Gastroesophageal sphincter (tissue), 4 donors: ENCODE results near the gene PTCH2. TPM values are rescaled to one million over a fixed set of nuclear protein-coding genes. Genes with fewer than 3 reads are reported as not detected.

Experiments used
- ATAC-seq: fragments of 150-250 bp; one replicate; pipeline ENCODE4 v1.9.1; 2016; ENCODE audit warnings: mild to moderate bottlenecking, moderate library complexity
- H3K27ac ChIP-seq, 4 donors: fragments of 200-600 bp; sonication (generic) in 3 of 4; 1 replicate in 3 of 4; 2 replicates in 1 of 4; pipeline ENCODE4 v1.5.1; 2016 to 2019
- H3K27me3 ChIP-seq: fragments of 200-600 bp; sonication (generic); one replicate; pipeline ENCODE4 v1.5.1; 2019
- H3K36me3 ChIP-seq, 2 donors: fragments of 200-600 bp; sonication (generic); one replicate each; pipeline ENCODE4 v1.5.1; 2019; ENCODE audit warnings: control low read depth in 1 of 2
- H3K4me1 ChIP-seq, 3 donors: fragments of 200-600 bp; sonication (generic); 1 replicate in 2 of 3; 2 replicates in 1 of 3; pipeline ENCODE4 v1.5.1; 2016 to 2019; ENCODE audit warnings: control low read depth in 2 of 3
- H3K4me3 ChIP-seq, 2 donors: fragments of 200-600 bp; sonication (generic); one replicate each; pipeline ENCODE4 v1.5.1; 2019; ENCODE audit warnings: mild to moderate bottlenecking in 1 of 2, moderate library complexity in 1 of 2
- H3K9me3 ChIP-seq, 3 donors: fragments of 200-600 bp; sonication (generic); one replicate each; pipeline ENCODE4 v1.5.1; 2017 to 2019; ENCODE audit warnings: control low read depth in 2 of 3
- EP300 ChIP-seq: sonication (generic); formaldehyde crosslinking; IDR thresholded peaks from one replicate; pipeline ENCODE4 v1.6.1; 2017; ENCODE audit warnings: antibody characterized with exemption, mild to moderate bottlenecking
- POLR2A ChIP-seq, 2 donors: fragments of 450-650 bp; IDR thresholded peaks; one replicate each; pipeline ENCODE4 v1.6.1; 2017; ENCODE audit warnings: antibody characterized with exemption in 2 of 2, mild to moderate bottlenecking in 2 of 2, moderate library complexity in 1 of 2
- POLR2AphosphoS5 ChIP-seq: sonication (generic); formaldehyde crosslinking; IDR thresholded peaks from one replicate; pipeline ENCODE4 v1.6.1; 2017; ENCODE audit warnings: antibody characterized with exemption
- WGBS, 2 donors: methylation state at CpG; one replicate each; pipeline ENCODE4 v1.1.5; 2018; ENCODE audit warnings: low coverage in 1 of 2; 5-methylcytosine and 5-hydroxymethylcytosine counted together
- total RNA-seq, 4 donors: library from RNA; depleted of rRNA; stranded (reverse); fragments of >200 nt; gene quantifications; one replicate each; pipeline ENCODE4 v1.1.0, GENCODE V29; 2016
- TF ChIP-seq, protein P1 (sequence below), 4 experiments: fragments of 200-600 bp in 2 of 4; fragments of 450-650 bp in 2 of 4; sonication (generic) in 1 of 4; IDR thresholded peaks; one replicate each; pipeline ENCODE4 v1.5.1; 2017 to 2019; ENCODE audit warnings: antibody characterized with exemption in 4 of 4, mild to moderate bottlenecking in 2 of 4, moderate library complexity in 2 of 4

The PTCH2 gene
- total RNA-seq, 4 donors from 2014 or later, result 0.54 to 1.9 (median 1.1) TPM

DNA sequence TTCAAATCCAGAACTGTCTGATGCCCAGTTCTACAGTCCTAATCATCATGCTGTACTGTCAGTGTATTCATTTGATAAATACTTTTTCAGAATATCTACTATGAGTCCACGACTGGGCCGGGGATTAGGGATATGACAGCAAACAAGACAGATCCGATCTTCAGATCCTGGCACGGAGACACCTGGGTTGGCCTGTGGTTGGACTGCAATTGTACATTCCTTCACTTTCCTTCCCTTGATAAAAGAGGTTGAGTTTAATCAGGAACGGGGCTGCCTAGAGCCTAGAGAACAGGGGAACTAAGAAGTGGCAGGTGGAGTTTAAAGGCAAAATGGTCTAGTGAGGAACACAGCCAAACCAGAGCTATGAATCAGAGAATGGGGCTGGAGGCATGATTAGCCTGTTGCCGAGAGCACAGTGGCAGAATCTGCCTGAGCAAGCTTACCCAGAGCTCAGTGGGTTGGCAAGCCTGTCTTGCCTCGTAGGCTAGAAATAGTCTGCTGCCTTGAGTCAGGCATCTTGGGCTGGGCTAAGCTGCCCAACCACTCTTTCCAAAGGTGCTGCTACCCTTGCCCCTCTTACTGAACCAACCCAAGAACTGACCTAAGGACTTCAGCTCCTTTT is 38.1 kb upstream of the PTCH2 start:
- H3K4me1 ChIP-seq, result peaks cover 0 to 14% (median 0%) of the 10 kb centered on the region in 3 donors
- ATAC-seq, result no peak
- H3K9me3 ChIP-seq, result no peaks in the 10 kb centered on the region
- no peak overlapping the region for H3K27ac ChIP-seq
- no peak for TF ChIP-seq EP300
- TF ChIP-seq, protein P1, sequence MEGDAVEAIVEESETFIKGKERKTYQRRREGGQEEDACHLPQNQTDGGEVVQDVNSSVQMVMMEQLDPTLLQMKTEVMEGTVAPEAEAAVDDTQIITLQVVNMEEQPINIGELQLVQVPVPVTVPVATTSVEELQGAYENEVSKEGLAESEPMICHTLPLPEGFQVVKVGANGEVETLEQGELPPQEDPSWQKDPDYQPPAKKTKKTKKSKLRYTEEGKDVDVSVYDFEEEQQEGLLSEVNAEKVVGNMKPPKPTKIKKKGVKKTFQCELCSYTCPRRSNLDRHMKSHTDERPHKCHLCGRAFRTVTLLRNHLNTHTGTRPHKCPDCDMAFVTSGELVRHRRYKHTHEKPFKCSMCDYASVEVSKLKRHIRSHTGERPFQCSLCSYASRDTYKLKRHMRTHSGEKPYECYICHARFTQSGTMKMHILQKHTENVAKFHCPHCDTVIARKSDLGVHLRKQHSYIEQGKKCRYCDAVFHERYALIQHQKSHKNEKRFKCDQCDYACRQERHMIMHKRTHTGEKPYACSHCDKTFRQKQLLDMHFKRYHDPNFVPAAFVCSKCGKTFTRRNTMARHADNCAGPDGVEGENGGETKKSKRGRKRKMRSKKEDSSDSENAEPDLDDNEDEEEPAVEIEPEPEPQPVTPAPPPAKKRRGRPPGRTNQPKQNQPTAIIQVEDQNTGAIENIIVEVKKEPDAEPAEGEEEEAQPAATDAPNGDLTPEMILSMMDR (IDR thresholded peaks at IDR 0.05), result no peak
- H3K27me3 ChIP-seq, result no peaks in the 10 kb centered on the region
- H3K36me3 ChIP-seq, result peaks cover 0 to 48% of the 10 kb centered on the region in 2 donors
- 58 to 81% methylated on average over 3 to 7 of the region's 7 CpGs for WGBS, 2 donors
- no peak overlapping the region for H3K4me3 ChIP-seq

DNA sequence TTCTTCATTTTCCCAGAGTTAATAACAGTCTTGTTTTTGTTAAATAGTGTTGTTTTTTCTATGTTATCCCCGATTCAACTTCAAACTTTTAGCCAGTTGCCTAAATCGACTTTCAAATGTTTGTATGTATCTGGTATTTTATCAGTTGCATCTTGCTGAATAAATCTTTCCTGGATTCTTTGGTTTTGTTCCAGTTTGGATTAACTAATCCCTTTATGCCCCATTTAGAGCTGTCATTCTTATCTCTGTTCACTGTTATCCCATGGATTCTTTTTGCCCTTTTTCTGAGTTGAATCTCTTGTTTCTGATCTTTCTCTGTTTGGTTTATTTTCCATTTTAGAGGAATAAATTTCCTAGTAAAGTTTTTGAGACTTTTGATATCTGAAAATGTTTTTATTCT is 31.1 kb upstream of the PTCH2 start:
- ATAC-seq, result no peak
- 65 to 82% methylated on average over 2 of the region's 2 CpGs for WGBS, 2 donors
- TF ChIP-seq, protein P1 (IDR thresholded peaks at IDR 0.05), result no peak
- TF ChIP-seq POLR2AphosphoS5 (no peak), EP300 (no peak), POLR2A (IDR thresholded peaks at IDR 0.05) (no peak)
- no peaks in the 10 kb centered on the region for H3K4me1 ChIP-seq
- H3K4me3 ChIP-seq, result no peak overlapping the region
- H3K36me3 ChIP-seq, result peaks cover 0 to 74% of the 10 kb centered on the region in 2 donors
- H3K27ac ChIP-seq, result no peak overlapping the region
- no peaks in the 10 kb centered on the region for H3K27me3 ChIP-seq
- H3K9me3 ChIP-seq, result no peaks in the 10 kb centered on the region

DNA sequence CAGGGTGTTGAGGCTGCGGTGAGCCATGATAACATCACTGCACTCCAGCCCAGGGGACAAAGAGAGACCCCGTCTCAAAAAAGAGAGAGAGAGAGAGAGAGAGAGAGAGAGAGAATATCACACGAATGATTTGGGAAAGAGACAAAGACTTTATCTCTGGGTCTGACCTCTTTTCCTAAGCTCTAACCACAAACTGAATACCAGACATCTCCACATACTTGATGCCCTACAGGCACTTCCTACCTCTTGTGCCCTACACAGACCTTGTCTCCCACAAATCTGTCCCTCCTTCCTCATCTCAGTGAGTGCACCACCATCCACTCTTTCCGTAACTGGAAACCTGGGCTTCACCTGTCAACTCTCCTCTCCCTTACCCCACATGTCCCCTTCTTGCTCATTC is 27.0 kb upstream of the PTCH2 start:
- TF ChIP-seq EP300, result no peak
- no peak for ATAC-seq
- no peaks in the 10 kb centered on the region for H3K9me3 ChIP-seq
- no peaks in the 10 kb centered on the region for H3K4me1 ChIP-seq
- H3K27ac ChIP-seq, result no peak overlapping the region
- WGBS, 2 donors, result 75 to 83% methylated on average over 3 to 4 of the region's 4 CpGs
- no peaks in the 10 kb centered on the region for H3K27me3 ChIP-seq
- peaks cover 0 to 78% of the 10 kb centered on the region in 2 donors for H3K36me3 ChIP-seq
- H3K4me3 ChIP-seq, result no peak overlapping the region

DNA sequence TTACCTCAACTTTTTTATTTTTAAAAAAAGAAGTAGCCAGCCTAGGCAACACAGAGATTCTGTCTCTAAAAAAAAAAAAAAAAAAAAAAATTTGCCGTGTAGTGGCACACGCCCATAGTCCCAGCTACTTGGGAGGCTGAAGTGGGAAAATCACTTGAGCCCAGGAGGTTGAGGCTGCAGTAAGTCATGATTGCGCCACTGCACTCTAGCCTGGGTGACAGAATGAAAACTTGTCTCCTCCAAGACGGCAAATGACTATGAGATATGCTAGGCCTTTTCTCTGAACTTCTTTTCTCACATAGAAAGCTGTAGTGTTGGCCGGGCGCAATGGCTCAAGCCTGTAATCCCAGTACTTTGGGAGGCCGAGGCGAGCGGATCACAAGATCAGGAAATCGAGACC is 24.7 kb upstream of the PTCH2 start:
- Histone ChIP-seq H3K27me3 (no peaks in the 10 kb centered on the region), H3K36me3 (peaks cover 0 to 86% of the 10 kb centered on the region in 2 donors), H3K4me3 (no peak overlapping the region), H3K9me3 (no peaks in the 10 kb centered on the region), H3K4me1 (no peaks in the 10 kb centered on the region), H3K27ac (no peak overlapping the region)
- 82% methylated on average over 7 of the region's 10 CpGs; no CpG with 5 or more reads in 1 of the 2 donors for WGBS, 2 donors
- TF ChIP-seq, protein P1 (IDR thresholded peaks at IDR 0.05), result no peak
- TF ChIP-seq EP300 (no peak), POLR2AphosphoS5 (no peak), POLR2A (IDR thresholded peaks at IDR 0.05) (no peak)
- ATAC-seq, result no peak

DNA sequence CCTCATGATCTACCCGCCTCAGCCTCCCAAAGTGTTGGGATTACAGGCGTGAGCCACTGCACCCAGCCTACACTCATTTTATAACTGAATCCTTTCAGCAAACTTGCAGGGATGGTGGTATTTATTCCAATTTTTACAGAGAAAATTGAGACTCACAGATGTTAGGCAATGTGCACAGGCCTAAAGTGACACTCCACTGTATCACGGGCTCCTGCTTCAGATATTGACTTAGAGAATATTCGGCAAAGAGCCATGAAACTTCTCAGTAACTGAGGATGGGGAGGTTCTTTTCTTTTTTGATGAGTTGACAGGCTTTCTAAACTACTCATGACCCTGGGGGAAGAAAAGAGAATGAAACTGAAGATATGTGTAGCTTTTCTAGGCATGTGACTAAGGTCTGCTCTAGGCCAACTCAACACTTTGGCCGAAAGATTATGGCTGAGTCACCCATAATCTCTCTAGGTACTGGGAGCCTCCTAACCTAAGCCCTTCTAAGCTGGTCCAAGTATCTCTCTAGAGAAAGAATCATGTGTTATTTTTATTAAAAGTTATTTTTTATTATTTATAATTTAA is 19.9 kb upstream of the PTCH2 start:
- Histone ChIP-seq H3K36me3 (peaks cover 0 to 53% of the 10 kb centered on the region in 2 donors), H3K9me3 (no peaks in the 10 kb centered on the region), H3K27me3 (no peaks in the 10 kb centered on the region), H3K4me1 (no peaks in the 10 kb centered on the region), H3K4me3 (no peak overlapping the region), H3K27ac (no peak overlapping the region)
- TF ChIP-seq, protein P1 (IDR thresholded peaks at IDR 0.05), result no peak
- TF ChIP-seq POLR2AphosphoS5, result no peak
- TF ChIP-seq EP300, result no peak
- no peak for TF ChIP-seq POLR2A (IDR thresholded peaks at IDR 0.05)
- 73 to 74% methylated on average over 3 to 5 of the region's 5 CpGs for WGBS, 2 donors
- no peak for ATAC-seq
